Astrocyte of the spinal cord (primary cell): ENCODE measurements around the gene TPM3.

Source experiments
- DNase-seq: peaks from one replicate; pipeline ENCODE4 v3.0.0; 2011; ENCODE audit warnings: low read depth, low spot score
- H3K4me3 ChIP-seq: 2 replicates; pipeline ENCODE4 v1.5.1; 2011; ENCODE audit warnings: low read depth, mild to moderate bottlenecking, low read length, moderate library complexity
- in situ Hi-C: cut with HindIII; loops from 2 replicates; pipeline ENCODE4 v1.10.0; 2017; ENCODE audit warnings: low sequenced_read_pairs
- TF ChIP-seq, protein P1 (sequence below): IDR thresholded peaks from 2 replicates; pipeline ENCODE4 v1.5.1; 2012; ENCODE audit warnings: low read depth, mild to moderate bottlenecking, low read length, inconsistent platforms

TPM3 gene

DNA sequence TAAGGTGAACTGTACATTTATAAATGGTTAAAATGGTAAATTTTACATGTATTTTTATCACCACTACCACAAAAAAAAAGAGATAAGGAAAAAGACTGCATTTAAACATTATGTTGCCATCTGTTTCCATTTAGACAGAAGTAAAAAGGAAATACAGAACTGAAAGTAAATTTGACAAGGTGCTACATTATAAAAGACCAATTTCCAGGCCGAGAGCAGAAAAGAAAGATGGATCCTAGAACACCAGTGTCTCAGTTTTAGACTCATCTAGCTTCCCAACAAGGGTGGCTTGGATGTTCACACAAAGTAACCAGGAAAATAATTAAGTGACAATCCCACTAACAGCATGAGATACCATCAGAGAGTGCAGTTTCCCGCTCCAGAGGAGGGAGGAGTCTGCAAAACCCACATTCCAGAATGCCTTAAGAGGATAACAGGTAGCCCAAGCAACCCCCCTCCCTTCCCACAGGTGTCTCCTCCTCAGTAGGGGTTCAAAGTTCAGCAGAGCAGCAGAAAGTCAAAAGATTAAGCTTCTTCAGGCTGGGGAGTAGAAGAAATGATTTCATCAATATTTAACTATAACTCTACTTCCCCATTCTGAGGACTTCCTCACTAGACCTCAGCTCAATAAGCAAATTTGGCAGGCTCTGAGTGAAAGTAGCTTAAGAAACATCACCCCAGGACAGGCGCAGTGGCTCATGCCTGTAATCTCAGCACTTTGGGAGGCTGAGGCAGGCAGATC, 11.8 kb downstream of the TPM3 start:
- in situ Hi-C loops, result no loop called here

DNA sequence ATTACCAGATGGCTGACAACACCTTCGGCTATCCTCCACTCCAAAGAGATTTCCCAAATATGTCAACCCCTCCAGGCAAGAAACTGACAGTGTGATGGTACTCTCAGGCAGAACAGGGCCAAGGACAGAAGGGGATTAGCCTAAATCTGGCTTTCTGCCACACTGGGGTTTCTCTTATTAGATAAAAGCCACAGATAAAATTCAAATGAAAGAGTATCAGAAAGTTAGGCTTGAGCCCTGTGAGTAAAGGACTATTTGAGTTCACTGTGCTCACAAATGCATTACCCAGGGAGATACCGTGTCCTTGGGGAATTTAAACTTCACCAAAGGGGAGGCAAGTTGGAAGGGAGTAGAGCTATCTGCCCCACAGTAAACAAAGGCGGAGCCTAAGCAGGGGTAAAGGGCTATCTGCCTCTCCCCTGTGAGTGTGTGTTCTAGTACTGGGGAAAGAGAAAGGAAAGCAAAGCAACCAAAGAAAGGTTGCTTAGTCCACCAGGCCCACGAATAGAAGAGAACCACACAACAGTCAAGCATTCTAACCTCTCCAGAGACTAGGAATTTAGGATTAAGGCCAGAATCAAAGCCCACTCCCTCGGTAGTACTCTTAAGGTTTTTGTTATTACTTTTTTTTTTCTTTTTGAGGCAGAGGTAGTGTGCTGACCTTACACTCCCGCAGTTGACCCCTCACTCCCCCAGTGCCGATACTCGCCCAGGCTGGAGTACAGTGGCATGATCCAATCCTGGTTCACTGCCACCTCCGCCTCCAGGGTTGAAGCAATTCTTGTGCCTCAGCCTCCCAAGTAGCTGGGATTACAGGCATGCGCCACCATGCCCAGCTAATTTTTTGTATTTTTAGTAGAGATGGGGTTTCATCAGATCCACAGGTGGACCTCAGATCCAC, 12.7 kb downstream of the TPM3 start:
- in situ Hi-C loops, result no loop called here
- DNase-seq, result no peak
- H3K4me3 ChIP-seq, result no peak overlapping the region
- TF ChIP-seq, protein P1, sequence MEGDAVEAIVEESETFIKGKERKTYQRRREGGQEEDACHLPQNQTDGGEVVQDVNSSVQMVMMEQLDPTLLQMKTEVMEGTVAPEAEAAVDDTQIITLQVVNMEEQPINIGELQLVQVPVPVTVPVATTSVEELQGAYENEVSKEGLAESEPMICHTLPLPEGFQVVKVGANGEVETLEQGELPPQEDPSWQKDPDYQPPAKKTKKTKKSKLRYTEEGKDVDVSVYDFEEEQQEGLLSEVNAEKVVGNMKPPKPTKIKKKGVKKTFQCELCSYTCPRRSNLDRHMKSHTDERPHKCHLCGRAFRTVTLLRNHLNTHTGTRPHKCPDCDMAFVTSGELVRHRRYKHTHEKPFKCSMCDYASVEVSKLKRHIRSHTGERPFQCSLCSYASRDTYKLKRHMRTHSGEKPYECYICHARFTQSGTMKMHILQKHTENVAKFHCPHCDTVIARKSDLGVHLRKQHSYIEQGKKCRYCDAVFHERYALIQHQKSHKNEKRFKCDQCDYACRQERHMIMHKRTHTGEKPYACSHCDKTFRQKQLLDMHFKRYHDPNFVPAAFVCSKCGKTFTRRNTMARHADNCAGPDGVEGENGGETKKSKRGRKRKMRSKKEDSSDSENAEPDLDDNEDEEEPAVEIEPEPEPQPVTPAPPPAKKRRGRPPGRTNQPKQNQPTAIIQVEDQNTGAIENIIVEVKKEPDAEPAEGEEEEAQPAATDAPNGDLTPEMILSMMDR, result no peak

More for the DNA sequence above, 11.8 kb downstream of the TPM3 start:
- no peak for DNase-seq
- TF ChIP-seq, protein P1, result no peak
- no peak overlapping the region for H3K4me3 ChIP-seq

DNA sequence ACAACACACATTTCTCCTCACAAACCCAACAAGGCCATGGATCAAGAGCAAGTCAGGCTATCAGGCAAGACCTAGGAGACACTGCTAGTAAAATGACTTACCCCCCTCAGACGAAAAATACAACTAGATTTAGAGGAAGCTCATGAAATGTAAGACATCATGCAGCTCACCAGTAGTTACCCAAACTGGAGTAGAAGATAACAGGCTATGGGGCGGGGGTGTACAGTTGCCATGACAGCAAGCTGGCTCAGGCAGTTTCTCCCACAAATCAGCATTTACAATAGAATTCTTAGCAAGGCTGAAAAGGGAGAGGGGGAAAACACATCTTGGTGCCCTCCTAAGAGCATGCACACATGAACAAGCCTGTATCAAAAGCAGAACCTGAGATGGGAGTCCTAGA, 13.9 kb downstream of the TPM3 start:
- TF ChIP-seq, protein P1, result no peak
- in situ Hi-C loops, result no loop called here
- H3K4me3 ChIP-seq, result no peak overlapping the region
- DNase-seq, result no peak

DNA sequence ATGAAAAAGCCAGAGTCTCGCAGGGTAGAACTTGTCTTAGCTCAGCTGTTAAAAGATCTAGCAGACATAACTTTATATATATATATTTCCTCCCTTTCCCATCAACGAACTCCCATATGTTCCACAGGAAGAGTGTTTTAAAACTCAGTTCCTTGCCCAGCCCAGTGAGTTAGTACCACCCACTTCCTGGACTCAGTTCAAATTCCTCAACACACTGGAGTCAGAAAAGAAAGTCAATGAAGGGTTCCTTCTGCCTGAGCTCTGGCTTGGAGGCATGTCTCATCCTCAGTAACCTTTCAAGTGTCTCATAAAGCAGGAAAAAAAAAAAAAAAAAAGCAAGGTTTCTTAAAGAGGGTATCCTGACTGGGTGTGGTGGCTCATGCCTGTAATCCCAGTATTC, 15.6 kb downstream of the TPM3 start:
- DNase-seq, result peak; percentile 65
- TF ChIP-seq, protein P1, result no peak
- no peak overlapping the region for H3K4me3 ChIP-seq
- in situ Hi-C loops, result no loop called here

DNA sequence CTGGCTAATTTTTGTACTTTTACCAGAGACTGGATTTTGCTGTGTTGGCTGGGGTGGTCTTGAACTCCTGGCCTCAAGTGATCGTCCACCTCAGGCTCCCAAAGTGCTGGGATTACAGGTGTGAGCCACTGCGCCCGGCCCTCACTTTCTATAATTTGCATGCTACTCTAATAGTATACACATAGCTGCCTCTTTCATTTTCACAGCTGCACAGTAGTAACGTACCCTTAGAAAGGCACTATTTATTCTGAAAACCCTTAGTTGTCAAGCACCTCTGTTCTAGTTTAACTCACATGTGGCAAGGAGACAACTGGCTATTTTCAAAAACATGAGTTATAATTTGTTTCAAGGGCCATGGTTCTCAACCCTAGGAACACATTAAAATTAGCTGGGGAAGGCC, 17.2 kb downstream of the TPM3 start:
- TF ChIP-seq, protein P1, result no peak
- DNase-seq, result no peak
- in situ Hi-C loops, result no loop called here
- no peak overlapping the region for H3K4me3 ChIP-seq

DNA sequence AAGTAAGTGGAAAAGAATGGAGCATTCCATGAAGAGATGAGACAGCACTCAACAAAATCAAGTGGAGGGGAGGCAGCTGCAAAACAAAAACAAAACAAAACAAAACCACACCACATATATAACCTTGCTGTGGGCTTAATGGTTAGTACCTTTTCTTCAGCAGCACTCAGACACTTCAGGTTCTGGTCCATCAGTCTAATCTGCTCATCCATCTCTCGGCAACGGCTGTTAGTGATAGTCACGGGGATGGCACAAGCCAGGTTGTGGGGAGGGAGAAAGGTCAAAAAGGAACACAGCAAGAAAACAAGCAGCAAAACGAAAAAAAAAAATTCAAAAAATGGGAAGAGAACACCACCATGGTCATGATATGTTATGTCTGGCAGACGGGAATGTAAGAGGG, 20.0 kb downstream of the TPM3 start:
- H3K4me3 ChIP-seq, result no peak overlapping the region
- no peak for DNase-seq
- TF ChIP-seq, protein P1, result no peak
- in situ Hi-C loops, result no loop called here
